ENCODE data around the gene USH2A. TPM values are rescaled to one million over a fixed set of nuclear protein-coding genes. Genes with fewer than 3 reads are reported as not detected.

The USH2A gene
- total RNA-seq, 4 donors from 2014 or later, result under 0.01 to 2.0 (median 0.22) TPM; not detected in 1

DNA sequence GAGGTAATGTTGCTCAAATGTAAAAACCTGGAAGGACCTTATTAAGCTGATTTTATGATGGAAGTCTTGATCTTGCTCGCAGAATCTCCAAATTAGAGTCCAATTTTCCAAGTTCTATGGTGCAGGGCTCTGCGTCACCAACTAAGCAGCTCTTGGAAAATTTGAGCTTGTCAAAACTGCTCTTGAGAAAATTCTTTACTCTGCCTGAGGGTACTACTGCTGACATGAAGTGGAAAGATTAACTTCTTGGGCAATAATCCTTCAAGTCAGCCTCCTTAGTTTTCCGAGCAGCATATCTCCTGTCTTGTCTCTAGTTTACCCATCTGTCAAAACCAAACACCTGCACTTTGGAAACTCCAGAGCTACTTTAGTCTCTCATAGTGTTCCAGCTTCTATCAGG is 562.4 kb downstream of the USH2A start:
- Histone ChIP-seq H3K27ac (no peak overlapping the region), H3K4me1 (no peaks in the 10 kb centered on the region), H3K4me3 (replicated peaks in 1 of 3) (no peak overlapping the region), H3K27me3 (no peaks in the 10 kb centered on the region), H3K36me3 (no peaks in the 10 kb centered on the region), H3K9me3 (no peaks in the 10 kb centered on the region)
- intact Hi-C loops (cut with DNase I), result no loop called here
- TF ChIP-seq CTCF (IDR thresholded peaks at IDR 0.05), result no peak
- no peak for TF ChIP-seq POLR2A (IDR thresholded peaks at IDR 0.05)
- WGBS, 2 donors, result 49 to 50% methylated on average over 3 of the region's 3 CpGs
- no peak for DNase-seq

DNA sequence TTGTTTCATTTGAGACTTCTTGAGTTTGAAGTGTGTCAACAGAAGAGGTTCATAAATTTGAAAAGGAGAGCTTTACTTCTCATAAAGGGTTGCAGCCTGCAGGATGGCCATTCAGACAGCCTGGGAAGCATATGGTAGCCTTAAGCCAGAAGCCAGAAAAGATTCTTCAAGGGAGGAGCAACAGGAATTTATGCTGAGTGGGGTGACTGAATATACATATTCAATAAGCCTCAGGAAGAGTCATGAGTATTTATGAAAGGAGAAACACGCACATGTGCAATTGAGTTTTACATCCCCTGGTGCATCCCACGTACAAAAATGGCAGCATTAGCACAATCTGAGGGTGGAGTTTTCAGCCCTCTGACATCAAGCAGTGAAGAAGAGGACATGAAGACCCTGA is 565.9 kb downstream of the USH2A start:
- no peak overlapping the region for H3K27ac ChIP-seq
- H3K4me1 ChIP-seq, result no peaks in the 10 kb centered on the region
- no peaks in the 10 kb centered on the region for H3K9me3 ChIP-seq
- no peak overlapping the region for H3K4me3 ChIP-seq (replicated peaks in 1 of 3)
- H3K36me3 ChIP-seq, result no peaks in the 10 kb centered on the region
- DNase-seq, result no peak
- H3K27me3 ChIP-seq, result no peaks in the 10 kb centered on the region
- 40 to 96% methylated on average over 2 of the region's 2 CpGs for WGBS, 2 donors
- intact Hi-C loops (cut with DNase I), result no loop called here
- TF ChIP-seq POLR2A (IDR thresholded peaks at IDR 0.05), result no peak

DNA sequence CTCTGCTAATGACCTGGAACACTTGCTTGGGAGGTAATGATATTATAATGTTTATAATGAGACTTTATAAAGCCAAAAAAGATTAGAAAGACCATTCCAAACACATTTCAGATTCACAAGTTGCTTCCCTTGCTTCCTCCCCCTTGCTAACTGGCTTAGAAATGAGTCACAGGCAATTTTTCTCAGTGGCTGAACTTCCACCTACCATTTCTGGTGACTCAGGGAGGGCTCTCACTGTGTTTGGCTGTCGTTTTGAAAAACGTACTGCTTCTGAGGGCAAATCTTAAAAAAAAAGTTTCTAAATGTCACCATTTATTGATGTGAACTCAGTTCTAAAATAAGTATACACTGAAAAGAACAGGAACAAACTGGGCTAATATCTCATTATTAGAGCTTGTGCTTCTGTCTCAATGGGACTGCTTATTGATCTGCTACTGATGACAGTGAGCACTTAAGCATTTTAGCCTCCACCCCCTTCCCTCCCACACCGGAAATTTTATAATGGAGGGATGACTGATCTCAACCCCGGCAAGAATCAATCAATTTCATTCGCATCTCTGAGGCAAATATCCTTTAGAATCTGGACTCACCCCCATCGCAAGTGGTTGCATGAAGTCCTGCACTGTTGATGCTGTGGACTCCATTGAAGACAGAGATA is 577.9 kb downstream of the USH2A start:
- WGBS, 2 donors, result 81 to 82% methylated on average over 6 of the region's 6 CpGs

GRCh38 chr1:215844777-215845176 is 578.5 kb downstream of the USH2A start:
- 81 to 83% methylated on average over 2 of the region's 2 CpGs for WGBS, 2 donors
- Histone ChIP-seq H3K4me1 (no peaks in the 10 kb centered on the region), H3K27ac (no peak overlapping the region), H3K4me3 (replicated peaks in 1 of 3) (no peak overlapping the region), H3K27me3 (no peaks in the 10 kb centered on the region), H3K36me3 (no peaks in the 10 kb centered on the region), H3K9me3 (no peaks in the 10 kb centered on the region)
- intact Hi-C loops (cut with DNase I), result no loop called here
- no peak for TF ChIP-seq POLR2A (IDR thresholded peaks at IDR 0.05)
- TF ChIP-seq CTCF (IDR thresholded peaks at IDR 0.05), result no peak
- no peak for DNase-seq

More for the DNA sequence above, 577.9 kb downstream of the USH2A start:
- intact Hi-C loops (cut with DNase I), result no loop called here
- Histone ChIP-seq H3K27ac (no peak overlapping the region), H3K27me3 (no peaks in the 10 kb centered on the region), H3K36me3 (no peaks in the 10 kb centered on the region), H3K4me3 (replicated peaks in 1 of 3) (no peak overlapping the region), H3K4me1 (no peaks in the 10 kb centered on the region), H3K9me3 (no peaks in the 10 kb centered on the region)
- no peak for DNase-seq
- TF ChIP-seq CTCF (IDR thresholded peaks at IDR 0.05), result no peak

DNA sequence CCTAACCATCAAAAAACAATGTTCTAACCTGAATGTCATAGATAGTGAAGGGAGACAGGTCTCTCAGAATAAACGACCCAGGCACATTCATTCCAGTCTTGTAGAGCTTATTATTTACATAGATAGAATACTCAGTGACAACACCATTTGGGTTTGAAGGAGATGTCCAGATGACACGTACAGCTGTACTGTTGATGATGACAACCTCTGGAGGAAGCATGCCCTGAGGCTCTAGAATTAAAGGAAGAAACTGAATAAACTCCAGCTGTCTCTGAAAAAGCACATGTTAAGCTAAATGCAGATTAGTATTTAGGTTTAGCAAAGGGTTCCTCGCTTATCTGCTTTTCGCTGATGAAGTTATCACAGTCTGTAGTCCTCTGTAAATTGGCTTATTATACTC is 579.0 kb downstream of the USH2A start:
- no peak overlapping the region for H3K27ac ChIP-seq
- TF ChIP-seq POLR2A (IDR thresholded peaks at IDR 0.05) (no peak), CTCF (IDR thresholded peaks at IDR 0.05) (no peak)
- no peaks in the 10 kb centered on the region for H3K36me3 ChIP-seq
- intact Hi-C loops (cut with DNase I), result no loop called here
- no peak overlapping the region for H3K4me3 ChIP-seq (replicated peaks in 1 of 3)
- WGBS, 2 donors, result 75 to 78% methylated on average over 4 of the region's 4 CpGs
- no peaks in the 10 kb centered on the region for H3K4me1 ChIP-seq
- H3K27me3 ChIP-seq, result no peaks in the 10 kb centered on the region
- H3K9me3 ChIP-seq, result no peaks in the 10 kb centered on the region
- DNase-seq, result no peak
